ENCODE data around the gene LTBP4. TPM values are rescaled to one million over a fixed set of nuclear protein-coding genes. Genes with fewer than 3 reads are reported as not detected.

Gene LTBP4
- polyA plus RNA-seq, 1 of the 3 experiments (the other 2 are of a cell fraction), result 24.8 TPM

Other genes with a start within 250 kb of the LTBP4 start
- gene HIPK4, start 211.2 kb upstream of the LTBP4 start, polyA plus RNA-seq (2012; rRNA removed), result 0.13 and 0.23 TPM in 2 replicates
- gene PRX, start 188.0 kb upstream of the LTBP4 start, polyA plus RNA-seq (2012; rRNA removed), result 2.2 TPM in 2 replicates
- 7.1 and 10.4 TPM in 2 replicates for gene SERTAD1, start 175.4 kb upstream of the LTBP4 start, polyA plus RNA-seq (2012; rRNA removed)
- gene SERTAD3, start 157.0 kb upstream of the LTBP4 start, polyA plus RNA-seq (2012; rRNA removed), result 11.3 and 12.9 TPM in 2 replicates
- gene BLVRB, start 135.6 kb upstream of the LTBP4 start, polyA plus RNA-seq (2012; rRNA removed), result 69.7 and 85.9 TPM in 2 replicates
- gene SPTBN4, start 134.4 kb upstream of the LTBP4 start, polyA plus RNA-seq (2012; rRNA removed), result 2.8 and 3.1 TPM in 2 replicates
- gene SHKBP1, start 24.5 kb upstream of the LTBP4 start, polyA plus RNA-seq (2012; rRNA removed), result 49.1 and 62.7 TPM in 2 replicates
- gene NUMBL, start 89.3 kb downstream of the LTBP4 start, polyA plus RNA-seq (2012; rRNA removed), result 38.8 and 54.6 TPM in 2 replicates
- 41.9 and 43.8 TPM in 2 replicates for gene COQ8B, start 115.5 kb downstream of the LTBP4 start, polyA plus RNA-seq (2012; rRNA removed)
- 6.3 and 7.4 TPM in 2 replicates for gene ITPKC, start 115.7 kb downstream of the LTBP4 start, polyA plus RNA-seq (2012; rRNA removed)
- 4.5 and 6.4 TPM in 2 replicates for gene ACTMAP, start 149.1 kb downstream of the LTBP4 start, polyA plus RNA-seq (2012; rRNA removed)
- 69.5 and 121 TPM in 2 replicates for gene SNRPA, start 149.8 kb downstream of the LTBP4 start, polyA plus RNA-seq (2012; rRNA removed)
- 0.47 TPM in 1 of 2 replicates, not detected in the other for gene MIA, start 174.2 kb downstream of the LTBP4 start, polyA plus RNA-seq (2012; rRNA removed)
- gene RAB4B, start 176.9 kb downstream of the LTBP4 start, polyA plus RNA-seq (2012; rRNA removed), result 49.1 and 53.2 TPM in 2 replicates
- gene EGLN2, start 197.8 kb downstream of the LTBP4 start, polyA plus RNA-seq (2012; rRNA removed), result 39.7 and 43.0 TPM in 2 replicates
- gene CYP2A6, start 249.1 kb downstream of the LTBP4 start, polyA plus RNA-seq (2012; rRNA removed), result not detected in 2 replicates